Measurements from ENCODE around the gene AUP1. TPM values are rescaled to one million over a fixed set of nuclear protein-coding genes. Genes with fewer than 3 reads are reported as not detected.

Gene AUP1
- total and polyA plus RNA-seq, 2 donors (not counting 3 experiments of a cell fraction or from before 2014, with no cell fraction given): 103 to 187 TPM

DNA sequence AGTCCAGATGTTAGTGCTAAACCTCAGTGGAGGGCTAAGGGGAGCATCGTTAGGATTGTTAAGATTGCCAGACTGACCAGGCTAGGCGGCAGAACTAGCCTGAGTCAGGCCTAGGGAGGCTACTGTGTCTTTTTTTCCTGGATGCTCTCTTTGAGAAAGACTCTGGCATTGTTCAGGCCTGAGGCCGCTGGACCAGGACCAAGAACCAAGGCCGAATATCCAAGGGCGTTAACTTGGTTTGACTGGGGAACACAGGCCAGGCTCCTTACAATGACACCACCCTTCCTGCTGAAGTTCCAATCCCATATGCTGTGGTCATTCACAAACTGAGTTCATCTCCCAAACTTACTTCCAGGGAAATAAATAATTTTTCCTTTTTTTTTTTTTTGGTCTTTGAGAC is 10.8 kb upstream of the AUP1 start:
- TF ChIP-seq, protein P1, sequence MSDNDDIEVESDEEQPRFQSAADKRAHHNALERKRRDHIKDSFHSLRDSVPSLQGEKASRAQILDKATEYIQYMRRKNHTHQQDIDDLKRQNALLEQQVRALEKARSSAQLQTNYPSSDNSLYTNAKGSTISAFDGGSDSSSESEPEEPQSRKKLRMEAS (IDR thresholded peaks at IDR 0.05; ENCODE audit: insufficient read depth, insufficient read length): no peak
- TF ChIP-seq EZH2 (IDR thresholded peaks at IDR 0.05; ENCODE audit: borderline replicate concordance, low read depth, low read length, severe bottlenecking) (no peak), JUN (IDR thresholded peaks at IDR 0.05; ENCODE audit: borderline replicate concordance, insufficient read depth, insufficient read length, low read depth) (no peak), POLR2AphosphoS5 (IDR thresholded peaks at IDR 0.05; ENCODE audit: insufficient read depth, low read depth, low read length) (no peak), POLR2A (IDR thresholded peaks at IDR 0.05; ENCODE audit: low read depth, low read length) (no peak), MYC (IDR thresholded peaks at IDR 0.05; ENCODE audit: low read depth, low read length) (no peak), GATA2 (IDR thresholded peaks at IDR 0.05; ENCODE audit: insufficient read depth, insufficient read length, low read depth, low read length) (no peak), FOS (IDR thresholded peaks at IDR 0.05; ENCODE audit: borderline replicate concordance, insufficient read depth, low read length) (no peak)
- TF ChIP-seq, protein P2, sequence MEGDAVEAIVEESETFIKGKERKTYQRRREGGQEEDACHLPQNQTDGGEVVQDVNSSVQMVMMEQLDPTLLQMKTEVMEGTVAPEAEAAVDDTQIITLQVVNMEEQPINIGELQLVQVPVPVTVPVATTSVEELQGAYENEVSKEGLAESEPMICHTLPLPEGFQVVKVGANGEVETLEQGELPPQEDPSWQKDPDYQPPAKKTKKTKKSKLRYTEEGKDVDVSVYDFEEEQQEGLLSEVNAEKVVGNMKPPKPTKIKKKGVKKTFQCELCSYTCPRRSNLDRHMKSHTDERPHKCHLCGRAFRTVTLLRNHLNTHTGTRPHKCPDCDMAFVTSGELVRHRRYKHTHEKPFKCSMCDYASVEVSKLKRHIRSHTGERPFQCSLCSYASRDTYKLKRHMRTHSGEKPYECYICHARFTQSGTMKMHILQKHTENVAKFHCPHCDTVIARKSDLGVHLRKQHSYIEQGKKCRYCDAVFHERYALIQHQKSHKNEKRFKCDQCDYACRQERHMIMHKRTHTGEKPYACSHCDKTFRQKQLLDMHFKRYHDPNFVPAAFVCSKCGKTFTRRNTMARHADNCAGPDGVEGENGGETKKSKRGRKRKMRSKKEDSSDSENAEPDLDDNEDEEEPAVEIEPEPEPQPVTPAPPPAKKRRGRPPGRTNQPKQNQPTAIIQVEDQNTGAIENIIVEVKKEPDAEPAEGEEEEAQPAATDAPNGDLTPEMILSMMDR (IDR thresholded peaks at IDR 0.05; ENCODE audit: extremely low read depth in 1 of 2, insufficient read depth in 1 of 2, low read depth in 1 of 2, low read length in 2 of 2): no peak
- Histone ChIP-seq H3K79me2 (ENCODE audit: control insufficient read depth, insufficient read depth, low read length) (no peaks in the 10 kb centered on the region), H3K4me3 (replicated peaks in 1 of 3; ENCODE audit: insufficient read depth in 1 of 3, low read depth in 1 of 3, low read length in 3 of 3) (no peak overlapping the region), H3K27ac (ENCODE audit: insufficient read depth, low read depth, low read length) (no peak overlapping the region), H3K4me1 (ENCODE audit: control insufficient read depth, extremely low read depth, insufficient read depth, low read length) (no peaks in the 10 kb centered on the region), H3K36me3 (ENCODE audit: control insufficient read depth in 2 of 2, extremely low read depth in 1 of 2, insufficient read depth in 2 of 2, low read length in 2 of 2) (no peaks in the 10 kb centered on the region), H2AFZ (ENCODE audit: low read depth, low read length) (no peak overlapping the region), H3K9ac (replicated peaks; ENCODE audit: extremely low read depth, insufficient read depth, low read length) (no peak overlapping the region), H3K4me2 (ENCODE audit: insufficient read depth, low read length) (no peak overlapping the region), H4K20me1 (replicated peaks; ENCODE audit: control insufficient read depth, extremely low read depth, insufficient read depth, low read length) (no peaks in the 10 kb centered on the region), H3K27me3 (ENCODE audit: control insufficient read depth in 2 of 2, insufficient read depth in 2 of 2, low read length in 2 of 2) (peaks cover 16 to 21% of the 10 kb centered on the region in 2 experiments), H3K9me1 (replicated peaks; ENCODE audit: control insufficient read depth, extremely low read depth, insufficient read depth, low read length) (no peaks in the 10 kb centered on the region), H3K9me3 (replicated peaks; ENCODE audit: control insufficient read depth, insufficient read depth, low read length) (no peaks in the 10 kb centered on the region)
- no TSS peak for BruUV-seq (replicated peaks)
- FAIRE-seq (no peak), DNase-seq (ENCODE audit: low read depth, low spot score) (no peak)
- ChIA-PET POLR2A (no interaction called here), CTCF (interaction anchor here (0.9 kb wide), 1 partner anchor 47 kb away, joined by 3 read pairs; no protein-coding TSS in a partner anchor)
- intact Hi-C loops (cut with micrococcal nuclease) (no loop called here), dilution Hi-C loops (cut with MboI; ENCODE audit: extremely low pct_ligation_motif_present, low sequenced_read_pairs) (no loop called here)

Measured in endothelial cell of umbilical vein (primary cell).